HG02840 (cell line): ENCODE results near the gene KRTAP25-1.

Source experiments
- ATAC-seq: cut with Tn5 transposase; IDR thresholded peaks from one replicate; pipeline ENCODE4 v1.9.1; 2021; ENCODE audit warnings: mild to moderate bottlenecking, moderate library complexity, moderate number of reproducible peaks; ENCODE audit not compliant: unreplicated experiment, low FRiP score

Gene KRTAP25-1, protein sequence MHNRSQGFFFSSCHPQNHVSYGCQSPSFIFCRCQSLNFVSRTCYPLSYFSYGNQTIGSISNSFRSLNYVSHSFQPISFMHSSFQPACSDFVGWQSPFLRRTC

DNA sequence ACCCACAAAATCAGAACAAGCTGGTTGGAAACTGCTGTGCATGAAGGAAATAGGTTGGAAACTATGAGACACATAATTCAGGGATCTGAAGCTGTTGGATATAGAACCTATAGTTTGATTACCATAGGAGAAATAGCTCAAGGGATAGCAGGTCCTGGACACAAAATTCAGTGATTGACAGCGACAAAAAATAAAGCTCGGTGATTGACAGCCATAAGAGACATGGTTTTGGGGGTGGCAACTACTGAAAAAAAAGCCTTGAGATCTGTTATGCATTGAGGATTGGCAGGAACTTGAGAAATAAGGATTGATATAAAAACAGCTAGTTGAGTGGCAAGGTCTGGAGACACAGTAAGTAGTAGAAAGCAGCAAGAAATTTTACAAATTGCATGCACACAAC lies at the start of gene KRTAP25-1:
Gene KRTAP25-1 (minus strand): TSS at position 300 of the 400 bp plus-strand sequence. CDS start 24 bp downstream, at position 276.
- ATAC-seq = no peak

DNA sequence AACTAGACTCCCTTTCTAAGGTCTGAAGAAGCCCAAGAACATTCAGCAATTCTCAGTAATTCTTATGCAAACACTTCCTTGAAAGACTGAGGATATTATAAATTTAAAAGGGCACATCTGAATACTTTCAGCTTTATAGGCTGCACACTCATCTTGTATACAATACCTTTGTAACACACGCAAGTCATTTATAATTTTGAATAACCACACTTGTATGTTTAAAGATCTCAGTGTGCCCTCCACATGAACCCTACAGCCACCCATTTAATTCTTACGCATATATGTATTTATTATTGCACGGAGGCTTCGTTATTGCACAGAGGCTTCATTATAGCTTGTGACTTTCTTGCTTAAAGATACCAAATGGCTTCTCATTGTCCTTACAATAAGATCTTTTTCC lies 49.4 kb upstream of the KRTAP25-1 start:
- no peak for ATAC-seq

DNA sequence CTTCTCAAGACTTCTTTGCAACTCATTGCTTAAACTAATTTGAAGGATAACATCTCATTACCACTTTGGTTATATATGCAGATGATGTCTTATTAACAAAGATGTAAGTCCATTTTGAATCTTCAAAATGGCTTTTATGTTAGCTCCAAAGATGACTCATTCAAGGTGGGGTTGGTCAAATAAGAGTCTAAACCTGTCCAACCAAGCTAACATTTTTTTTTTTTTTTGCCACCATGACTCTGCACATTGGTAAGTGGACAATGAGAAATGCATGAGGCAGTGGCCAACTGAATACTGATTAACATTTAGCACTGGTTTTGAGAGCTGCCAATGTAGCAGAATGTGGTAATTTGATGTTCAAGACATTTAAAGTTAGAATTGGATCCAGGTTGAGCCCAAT lies 48.5 kb upstream of the KRTAP25-1 start:
- ATAC-seq = no peak

DNA sequence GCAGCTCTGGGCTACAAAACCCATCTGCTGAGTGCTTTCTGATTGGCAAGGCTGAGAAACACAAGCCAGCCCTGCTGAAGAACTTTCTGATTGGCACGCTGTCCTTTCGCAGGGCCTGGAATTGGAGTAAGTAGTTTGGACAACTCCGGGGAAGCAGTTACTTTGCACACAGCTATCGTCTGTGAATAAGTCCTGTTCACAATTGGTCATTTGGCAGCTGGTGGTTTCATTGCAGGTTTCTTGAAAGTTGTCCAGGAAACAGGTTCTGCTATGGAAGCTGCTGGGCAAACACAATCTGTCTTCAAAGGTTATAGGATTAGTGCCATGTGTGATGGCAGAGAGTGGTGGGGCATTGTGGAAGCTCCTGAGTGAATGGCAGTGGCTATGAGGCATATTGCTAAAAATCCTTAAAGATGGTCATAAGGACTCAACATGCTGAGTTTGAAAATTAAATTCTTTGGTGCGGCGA lies 48.0 kb upstream of the KRTAP25-1 start, which contains the start of gene KRTAP27-1:
Gene KRTAP27-1 (minus strand): TSS at position 419 of the 469 bp plus-strand sequence. CDS start 26 bp downstream, at position 393.
- no peak for ATAC-seq

DNA sequence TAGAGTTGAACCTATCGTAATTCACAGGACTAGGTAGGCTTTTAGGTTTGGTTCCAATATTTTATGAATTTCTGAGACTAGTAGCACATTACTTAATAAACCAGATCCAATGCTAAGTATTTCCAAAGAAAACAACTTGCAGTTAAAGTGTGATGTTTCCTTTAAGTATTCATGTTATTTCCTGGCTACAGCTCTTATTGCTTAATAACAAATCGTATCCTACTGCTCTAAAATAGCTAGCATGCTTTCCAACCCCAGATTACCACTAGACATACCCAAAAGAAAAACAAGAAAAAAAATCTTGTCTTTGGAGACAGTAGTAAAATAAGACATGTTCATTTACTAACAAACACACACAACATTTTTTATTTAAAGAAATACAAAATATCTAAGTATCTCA lies 47.3 kb upstream of the KRTAP25-1 start:
- no peak for ATAC-seq

DNA sequence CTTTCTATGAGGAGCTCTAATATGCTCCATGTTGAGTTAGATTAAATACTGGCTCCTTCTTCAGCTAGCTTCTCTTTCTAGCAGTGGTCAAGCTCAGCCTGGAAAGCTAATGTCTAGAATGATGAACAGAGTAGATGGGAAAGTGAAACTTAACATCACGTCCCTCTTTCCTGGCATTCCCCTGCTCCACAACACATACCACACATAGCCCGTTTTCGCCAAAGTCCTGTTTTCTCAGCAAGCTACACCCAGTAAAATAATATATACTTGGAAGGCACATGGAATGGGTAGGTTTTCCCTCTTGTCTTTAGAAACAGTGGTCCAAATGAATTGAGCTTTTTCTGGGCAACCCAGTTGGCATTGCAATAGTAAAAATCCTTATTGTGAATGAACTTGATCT lies 44.4 kb upstream of the KRTAP25-1 start:
- no peak for ATAC-seq

DNA sequence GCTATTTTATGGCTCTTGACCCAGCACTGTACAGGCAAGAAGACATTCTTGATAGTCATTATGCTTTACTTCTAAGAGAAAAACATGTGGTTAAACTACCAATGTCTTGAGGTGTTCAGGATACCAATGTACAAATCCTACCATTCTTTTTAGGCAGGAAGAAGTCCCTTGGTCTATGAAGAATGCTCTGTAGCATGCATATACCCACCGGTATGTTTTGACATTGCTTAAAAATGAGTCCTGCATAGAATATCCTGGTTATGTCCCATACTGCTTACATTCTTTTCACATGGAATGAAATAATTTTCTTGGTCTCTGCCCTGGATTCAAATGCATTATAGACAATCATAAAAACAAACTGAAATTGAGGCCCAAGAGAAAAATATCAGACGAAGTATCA lies 43.4 kb upstream of the KRTAP25-1 start:
- no peak for ATAC-seq

DNA sequence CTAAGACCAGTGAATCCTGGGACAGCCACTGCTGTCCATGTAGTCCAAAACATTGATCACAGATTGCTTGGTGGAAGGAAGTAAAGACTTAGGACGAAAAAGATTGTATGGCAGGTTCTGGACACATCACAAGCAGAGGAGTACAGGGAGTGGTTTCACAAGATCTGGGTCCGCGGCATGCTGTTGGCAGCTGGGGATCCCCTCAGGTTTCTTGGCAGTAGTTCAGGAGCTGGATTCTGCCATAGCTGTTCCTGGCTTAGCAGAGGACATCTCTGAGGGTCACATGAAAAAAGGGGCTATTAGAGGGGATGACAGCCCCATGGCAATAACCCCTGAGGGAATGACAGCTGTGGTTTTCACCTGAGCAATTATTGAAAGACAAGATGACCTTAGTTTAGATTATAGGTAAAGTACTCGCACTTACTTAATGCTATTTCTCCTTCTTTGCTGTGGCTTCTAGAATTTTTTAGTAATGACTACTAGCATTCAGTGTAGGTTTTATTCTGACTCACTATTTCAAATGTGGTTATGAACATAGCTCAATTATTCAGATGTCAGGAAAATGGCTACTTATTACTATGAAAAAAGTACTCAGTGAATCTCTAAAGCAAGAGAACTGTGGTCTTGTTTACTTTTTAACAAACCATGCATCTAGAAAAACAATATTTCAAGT lies 40.0 kb upstream of the KRTAP25-1 start:
- no peak for ATAC-seq

DNA sequence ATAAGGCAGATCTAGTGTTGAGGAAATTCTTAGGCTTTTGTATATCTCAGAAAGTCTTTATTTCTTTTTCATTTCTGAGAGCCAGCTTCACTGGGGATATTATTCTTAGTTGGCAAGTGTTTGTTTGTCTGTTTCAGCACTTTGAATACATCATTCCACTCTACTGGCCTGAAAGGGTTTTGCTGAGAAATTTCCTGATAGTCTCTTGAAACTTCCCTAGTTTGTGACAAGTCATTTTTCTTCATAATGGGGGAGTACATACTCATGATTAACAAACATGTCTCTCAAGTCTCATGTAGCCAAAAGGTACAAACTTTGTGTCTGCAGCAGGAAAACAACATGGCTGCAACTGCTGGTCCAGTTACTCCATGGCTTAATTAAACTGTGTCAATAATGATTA lies 37.1 kb upstream of the KRTAP25-1 start:
- ATAC-seq = no peak

DNA sequence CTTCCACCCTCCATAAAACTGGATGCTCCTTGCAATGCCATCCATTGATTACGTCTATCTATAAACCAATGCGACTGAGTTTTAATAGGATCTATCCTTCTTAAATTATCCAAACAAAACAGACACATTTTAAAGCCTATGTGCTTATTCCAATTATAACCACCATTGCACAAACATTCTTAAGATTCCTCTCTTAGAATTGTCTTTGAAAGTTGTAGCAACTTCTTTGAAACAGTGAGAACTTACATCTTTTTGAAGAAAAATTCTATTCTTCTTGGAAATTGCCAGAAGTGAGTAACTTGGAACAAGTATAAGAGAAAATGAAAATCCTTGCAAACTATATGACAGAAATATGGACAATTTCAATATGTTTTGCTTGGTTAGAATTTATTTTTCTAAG lies 30.9 kb upstream of the KRTAP25-1 start, which contains the start of gene KRTAP26-1:
Gene KRTAP26-1 (minus strand): TSS at position 101 of the 400 bp plus-strand sequence. CDS start 280 bp downstream, outside the sequence.
- ATAC-seq = no peak

DNA sequence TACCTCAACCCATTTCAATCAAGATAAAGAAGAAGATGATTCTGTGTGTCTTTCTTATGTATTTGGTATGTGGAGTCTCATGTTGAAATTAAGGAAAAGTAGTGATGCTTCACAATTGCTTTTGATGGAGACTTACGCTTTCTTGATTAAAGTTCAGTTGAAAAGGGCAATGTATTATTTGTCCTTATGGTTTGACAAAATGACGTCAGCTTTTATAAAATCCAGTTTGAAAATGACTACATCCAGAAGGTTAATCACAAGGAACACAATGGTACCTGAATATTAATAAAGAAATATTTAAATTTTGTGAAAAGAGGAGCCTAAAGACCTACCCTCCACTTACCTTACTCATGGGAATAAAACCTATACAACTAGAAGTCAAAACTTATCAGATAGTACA lies 26.4 kb upstream of the KRTAP25-1 start:
- ATAC-seq = no peak

DNA sequence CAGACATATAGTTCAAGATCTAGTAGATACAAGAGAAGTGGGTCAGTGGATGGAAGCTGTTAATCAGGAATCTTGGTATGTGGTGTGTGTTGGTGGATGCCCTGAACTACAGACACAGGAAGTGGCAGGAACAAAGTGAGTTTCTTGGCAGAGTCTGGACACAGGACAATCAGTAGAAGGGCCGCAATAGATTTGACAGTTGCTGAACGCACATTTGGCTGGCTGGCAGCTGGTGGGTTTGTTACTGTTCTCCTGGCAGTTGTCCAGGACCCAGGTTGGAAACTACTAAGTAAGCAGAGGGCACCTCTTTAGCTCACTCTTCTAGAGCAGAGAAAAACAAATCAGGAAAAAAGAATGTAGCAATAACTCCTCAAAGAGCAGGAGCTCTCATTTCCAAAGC lies 17.6 kb upstream of the KRTAP25-1 start:
- ATAC-seq = no peak

DNA sequence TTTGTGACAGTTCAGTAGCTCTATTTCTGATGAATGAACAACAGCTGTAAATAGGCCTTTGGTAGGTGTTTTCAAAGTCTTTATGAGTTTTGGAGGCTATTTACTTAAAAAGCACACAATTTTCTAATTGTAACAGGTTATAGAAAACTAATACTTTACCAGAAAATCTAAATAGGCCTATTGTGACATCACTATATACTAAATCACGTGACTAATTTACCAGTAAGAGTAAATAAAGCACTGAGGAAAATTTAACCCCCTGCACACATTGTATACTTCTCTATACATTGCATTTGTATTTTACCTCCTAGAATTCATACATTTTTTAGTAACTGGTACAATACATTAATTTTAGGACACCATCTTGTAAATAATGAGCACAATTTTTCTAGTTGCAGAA lies 15.8 kb upstream of the KRTAP25-1 start:
- ATAC-seq = no peak

DNA sequence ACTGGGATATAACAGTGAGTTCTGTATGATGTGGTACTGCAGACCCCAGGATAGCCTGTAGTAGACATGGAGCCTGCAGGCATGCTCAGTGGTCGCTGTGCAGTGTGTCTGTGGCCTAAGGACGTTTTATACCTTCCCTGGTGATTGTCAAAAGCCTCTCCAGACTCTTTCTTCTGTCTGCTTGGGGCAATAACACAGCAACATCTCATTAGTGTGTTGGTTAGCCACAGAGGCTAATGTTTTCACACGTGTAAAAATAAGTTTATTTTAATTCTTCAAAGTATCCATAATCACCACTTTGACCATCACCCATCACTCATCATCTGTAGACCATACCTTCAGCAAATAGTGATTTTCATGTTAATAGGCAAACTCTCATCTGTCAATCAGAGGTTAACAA lies 6.5 kb downstream of the KRTAP25-1 start, which contains the start of gene KRTAP24-1:
Gene KRTAP24-1 (minus strand): TSS at position 101 of the 400 bp plus-strand sequence. CDS start 18 bp downstream, at position 83.
- ATAC-seq = no peak

DNA sequence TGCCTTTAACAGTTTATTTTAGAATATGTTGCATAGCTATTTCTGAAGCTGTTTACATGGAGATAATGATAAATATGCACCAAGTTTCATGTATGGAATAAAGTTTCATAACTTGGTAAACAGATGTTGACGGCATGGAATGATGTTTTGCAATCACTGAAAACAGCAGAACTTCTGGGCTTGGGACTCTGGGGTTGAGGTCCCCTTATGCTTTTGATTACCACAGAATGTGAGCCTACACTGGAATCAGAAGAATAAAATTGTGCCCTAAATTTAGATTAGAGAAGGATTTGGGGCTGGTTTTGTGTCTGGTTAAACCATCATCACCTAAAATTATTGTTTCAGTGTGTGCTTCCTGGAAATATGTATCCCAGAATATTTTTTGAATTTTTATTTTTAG lies 17.7 kb downstream of the KRTAP25-1 start:
- ATAC-seq = no peak

DNA sequence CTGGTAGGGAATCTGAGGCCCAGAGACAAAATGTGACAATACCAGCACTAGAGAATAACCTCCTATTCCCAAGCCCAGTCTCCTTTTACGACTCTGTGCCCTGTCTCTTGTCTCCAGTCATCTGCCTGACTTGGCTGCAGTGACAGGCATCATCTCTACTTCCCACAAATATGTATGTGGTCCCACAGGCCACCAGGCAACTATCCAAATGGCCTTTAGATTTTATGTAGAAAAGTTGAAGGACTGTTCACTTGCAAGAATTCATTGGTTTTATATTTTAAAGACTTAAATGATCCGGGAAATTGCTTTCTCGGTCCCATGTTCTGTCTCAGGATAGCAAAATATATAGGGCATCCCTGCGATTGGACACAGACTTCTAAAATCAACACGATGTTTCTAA lies 18.2 kb downstream of the KRTAP25-1 start:
- no peak for ATAC-seq

DNA sequence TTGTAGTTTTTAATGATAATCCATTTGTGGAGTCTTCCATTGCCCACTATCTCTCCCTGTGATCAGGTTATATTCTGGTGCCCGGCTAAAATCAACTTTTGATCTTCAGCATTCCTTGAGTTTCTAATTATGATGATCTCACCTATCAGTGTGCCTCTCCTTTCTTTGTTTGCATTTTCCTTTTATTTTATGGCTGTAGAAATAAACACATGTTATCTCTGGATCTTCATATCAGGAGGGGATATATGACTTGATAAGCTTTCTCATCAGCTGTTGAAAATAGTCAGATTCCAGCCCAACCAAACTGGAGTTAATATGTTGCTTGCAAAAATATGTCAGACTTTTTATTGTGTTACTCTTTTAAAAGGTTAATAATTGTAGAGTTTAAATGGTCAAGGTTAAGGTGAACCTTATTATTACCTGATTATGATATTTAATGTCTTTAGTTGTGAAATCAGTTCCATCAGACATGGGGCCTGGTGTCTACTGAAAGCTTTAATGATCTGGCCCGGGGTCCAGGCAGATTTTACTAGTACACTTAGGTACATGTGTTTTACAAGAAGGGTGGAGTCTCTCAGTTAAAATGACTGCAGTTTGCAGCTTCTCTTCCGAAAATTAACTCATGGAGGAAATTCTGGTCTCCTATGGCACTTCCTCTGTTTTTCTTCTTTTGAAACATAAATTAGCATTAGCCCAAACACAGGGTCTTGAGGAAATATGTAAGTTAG lies 19.3 kb downstream of the KRTAP25-1 start:
- ATAC-seq = no peak

DNA sequence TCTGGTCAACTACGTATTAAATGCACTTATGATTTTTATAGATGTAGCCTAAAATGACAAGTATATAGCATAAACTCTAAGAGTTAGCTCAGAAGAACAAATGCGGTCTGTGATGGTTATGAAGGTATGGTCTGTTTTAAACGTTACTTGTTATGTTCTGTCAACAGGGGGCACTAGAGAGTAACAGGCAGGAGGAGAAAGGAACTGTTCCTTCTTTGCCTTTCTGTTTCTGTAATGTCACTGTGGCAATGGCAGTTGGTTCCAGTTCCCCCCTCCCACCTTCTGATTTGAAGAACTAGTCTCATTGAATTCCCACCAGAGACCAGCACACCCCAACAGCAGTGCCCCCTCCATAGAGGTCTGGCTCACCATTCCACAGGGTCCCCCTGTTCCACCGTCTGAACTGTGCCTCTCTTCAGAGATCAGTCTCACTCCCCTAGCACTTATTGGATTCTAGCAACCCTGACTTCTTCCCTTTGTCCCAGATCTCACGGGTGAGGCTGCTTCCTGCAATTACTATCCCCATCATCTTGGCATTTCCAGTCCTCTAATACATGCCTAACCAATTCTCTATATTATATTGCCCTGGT lies 20.6 kb downstream of the KRTAP25-1 start:
- no peak for ATAC-seq

DNA sequence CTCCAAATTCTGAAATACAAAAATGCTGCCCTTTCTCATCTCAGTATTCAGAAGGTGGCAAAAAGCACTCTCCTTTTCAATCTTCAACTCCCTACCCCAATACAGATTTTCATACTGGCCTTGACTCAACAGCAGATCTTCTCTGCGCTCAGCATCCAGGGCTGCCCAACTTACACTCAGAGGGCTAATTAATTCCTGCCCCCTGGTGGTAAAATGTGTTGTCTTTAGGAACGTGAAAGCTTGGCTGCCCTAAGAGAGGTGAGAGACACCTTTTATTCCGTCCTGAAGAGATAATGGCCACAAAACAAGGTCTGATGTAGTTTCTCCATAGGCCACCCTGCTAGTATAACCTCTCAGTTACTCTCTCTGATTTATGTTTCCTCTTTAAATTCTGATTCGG lies 31.5 kb downstream of the KRTAP25-1 start:
- no peak for ATAC-seq

DNA sequence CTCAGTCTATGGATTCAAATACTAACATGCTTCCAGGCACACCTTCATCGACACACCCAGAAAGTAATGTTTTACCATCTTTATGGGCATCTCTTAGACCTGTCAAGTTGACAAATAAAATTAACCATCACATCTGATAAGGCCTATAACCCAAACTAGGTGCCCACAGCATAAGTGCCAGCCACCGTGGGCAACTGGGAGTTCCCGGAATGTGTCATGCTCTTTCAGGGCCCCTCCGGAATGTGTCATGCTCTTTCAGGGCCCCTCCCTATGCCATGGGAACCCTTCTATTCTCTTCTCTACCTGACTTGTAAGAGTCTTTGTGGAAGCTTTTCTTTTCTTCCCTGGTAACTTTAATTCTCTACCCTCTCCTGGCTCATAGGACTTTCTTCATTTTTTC lies 33.2 kb downstream of the KRTAP25-1 start:
- ATAC-seq = no peak

DNA sequence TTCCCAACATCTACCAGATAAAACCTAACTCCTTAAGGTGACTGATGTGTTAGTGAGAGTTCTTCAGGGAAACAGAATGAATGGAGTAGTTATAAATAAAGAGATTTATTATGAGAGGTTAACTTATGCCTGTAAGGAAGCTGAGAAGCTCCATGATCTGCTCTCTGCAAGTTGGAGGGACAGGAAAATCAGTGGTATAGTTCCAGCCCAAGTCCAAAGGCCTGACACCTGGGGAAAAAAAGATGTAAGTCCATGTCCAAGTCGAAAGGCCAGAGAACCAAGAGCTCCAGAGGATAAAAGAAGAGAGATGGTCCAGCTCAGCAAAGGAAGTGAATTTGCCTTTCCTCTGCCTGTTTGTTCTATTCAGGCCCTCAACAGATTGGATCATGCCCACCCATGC lies 33.6 kb downstream of the KRTAP25-1 start:
- no peak for ATAC-seq
